ENCODE results near the gene ACY1. TPM values are rescaled to one million over a fixed set of nuclear protein-coding genes. Genes with fewer than 3 reads are reported as not detected.

The ACY1 gene
- total and polyA plus RNA-seq, 2 of the 13 experiments (the other 11 are each of a cell fraction or from before 2014, with no cell fraction given), result 113 to 162 TPM

DNA sequence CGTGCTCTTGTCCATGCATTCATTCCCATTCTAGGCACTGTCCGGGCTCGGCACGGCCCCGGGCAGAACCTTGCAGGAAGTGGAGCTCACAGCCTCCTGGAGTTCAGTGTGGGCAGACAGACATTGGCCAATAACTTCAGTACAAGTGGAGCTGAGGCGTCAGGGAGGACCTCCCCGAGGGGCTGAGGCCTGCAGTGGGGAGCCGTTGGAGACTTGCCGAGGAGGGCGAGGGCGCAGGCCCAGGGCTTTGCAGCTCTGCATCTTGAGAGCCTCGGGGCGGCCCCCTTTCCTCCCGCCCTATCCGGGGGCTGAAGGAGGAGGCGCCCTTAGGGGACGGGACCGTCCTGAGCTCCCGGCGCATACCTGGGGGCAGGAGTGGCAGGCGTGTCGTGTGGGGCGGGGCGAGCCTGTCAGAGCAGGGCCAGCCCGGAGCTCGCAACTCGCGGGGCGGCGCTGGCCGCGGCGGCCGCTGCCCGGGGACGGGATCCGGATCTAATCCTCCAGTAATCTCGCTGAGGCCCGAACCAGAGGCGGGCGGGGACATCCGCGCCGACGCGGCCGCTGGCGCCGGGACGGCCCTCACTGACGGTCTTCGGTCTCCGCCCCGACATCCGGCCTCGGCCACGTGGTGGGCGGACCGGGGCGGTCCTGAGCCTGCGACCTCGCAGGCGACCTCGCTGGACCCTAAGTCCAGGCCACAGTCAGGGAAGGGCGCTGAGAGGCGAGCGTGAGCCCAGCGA, at the start of gene ACY1 (continued):
- TF ChIP-seq, protein P1, sequence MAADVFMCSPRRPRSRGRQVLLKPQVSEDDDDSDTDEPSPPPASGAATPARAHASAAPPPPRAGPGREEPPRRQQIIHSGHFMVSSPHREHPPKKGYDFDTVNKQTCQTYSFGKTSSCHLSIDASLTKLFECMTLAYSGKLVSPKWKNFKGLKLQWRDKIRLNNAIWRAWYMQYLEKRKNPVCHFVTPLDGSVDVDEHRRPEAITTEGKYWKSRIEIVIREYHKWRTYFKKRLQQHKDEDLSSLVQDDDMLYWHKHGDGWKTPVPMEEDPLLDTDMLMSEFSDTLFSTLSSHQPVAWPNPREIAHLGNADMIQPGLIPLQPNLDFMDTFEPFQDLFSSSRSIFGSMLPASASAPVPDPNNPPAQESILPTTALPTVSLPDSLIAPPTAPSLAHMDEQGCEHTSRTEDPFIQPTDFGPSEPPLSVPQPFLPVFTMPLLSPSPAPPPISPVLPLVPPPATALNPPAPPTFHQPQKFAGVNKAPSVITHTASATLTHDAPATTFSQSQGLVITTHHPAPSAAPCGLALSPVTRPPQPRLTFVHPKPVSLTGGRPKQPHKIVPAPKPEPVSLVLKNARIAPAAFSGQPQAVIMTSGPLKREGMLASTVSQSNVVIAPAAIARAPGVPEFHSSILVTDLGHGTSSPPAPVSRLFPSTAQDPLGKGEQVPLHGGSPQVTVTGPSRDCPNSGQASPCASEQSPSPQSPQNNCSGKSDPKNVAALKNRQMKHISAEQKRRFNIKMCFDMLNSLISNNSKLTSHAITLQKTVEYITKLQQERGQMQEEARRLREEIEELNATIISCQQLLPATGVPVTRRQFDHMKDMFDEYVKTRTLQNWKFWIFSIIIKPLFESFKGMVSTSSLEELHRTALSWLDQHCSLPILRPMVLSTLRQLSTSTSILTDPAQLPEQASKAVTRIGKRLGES (CRISPR knock-in tag; IDR thresholded peaks at IDR 0.05; ENCODE audit: borderline replicate concordance), result no peak
- TF ChIP-seq HMG20A (CRISPR knock-in tag; IDR thresholded peaks at IDR 0.05; ENCODE audit: borderline replicate concordance) (peak; percentile 58; the same call in 1 of the 2 replicates), BCL6 (CRISPR knock-in tag; IDR thresholded peaks at IDR 0.05) (peak; percentile 57), ETV5 (CRISPR knock-in tag; IDR thresholded peaks at IDR 0.05; ENCODE audit: borderline replicate concordance) (peak; percentile 99), MTF1 (CRISPR knock-in tag; IDR thresholded peaks at IDR 0.05) (no peak), ISL2 (CRISPR knock-in tag; IDR thresholded peaks at IDR 0.05) (peak; percentile 72), TOE1 (CRISPR knock-in tag; IDR thresholded peaks at IDR 0.05) (peak; percentile 68; the same call in 1 of the 2 replicates), CBX1 (IDR thresholded peaks at IDR 0.05; ENCODE audit: low read depth) (no peak), ETV6 (CRISPR knock-in tag; conservative IDR thresholded peaks at IDR 0.05) (0 out of 2 replicates have a peak, but pooled peaks have one; percentile 43), TMF1 (CRISPR knock-in tag; IDR thresholded peaks at IDR 0.05; ENCODE audit: low read depth) (peak; percentile 54), ZNF552 (CRISPR knock-in tag; IDR thresholded peaks at IDR 0.05; ENCODE audit: borderline replicate concordance) (0 out of 2 replicates have a peak, but pooled peaks have one; percentile 32), ZNF577 (CRISPR knock-in tag; IDR thresholded peaks at IDR 0.05; ENCODE audit: borderline replicate concordance, low read depth) (no peak), ZNF746 (CRISPR knock-in tag; IDR thresholded peaks at IDR 0.05) (no peak; the same call in 1 of the 2 replicates), ZNF607 (CRISPR knock-in tag; IDR thresholded peaks at IDR 0.05; ENCODE audit: borderline replicate concordance) (peak; percentile 98), RELA (CRISPR knock-in tag; IDR thresholded peaks at IDR 0.05) (peak; percentile 15; the same call in 1 of the 2 replicates), SMAD1 (CRISPR knock-in tag; IDR thresholded peaks at IDR 0.05; ENCODE audit: borderline replicate concordance, low read depth) (peak; percentile 91), GLI4 (CRISPR knock-in tag; IDR thresholded peaks at IDR 0.05; ENCODE audit: borderline replicate concordance) (peak; percentile 59; the same call in 1 of the 2 replicates)
- TF ChIP-seq, protein P2, sequence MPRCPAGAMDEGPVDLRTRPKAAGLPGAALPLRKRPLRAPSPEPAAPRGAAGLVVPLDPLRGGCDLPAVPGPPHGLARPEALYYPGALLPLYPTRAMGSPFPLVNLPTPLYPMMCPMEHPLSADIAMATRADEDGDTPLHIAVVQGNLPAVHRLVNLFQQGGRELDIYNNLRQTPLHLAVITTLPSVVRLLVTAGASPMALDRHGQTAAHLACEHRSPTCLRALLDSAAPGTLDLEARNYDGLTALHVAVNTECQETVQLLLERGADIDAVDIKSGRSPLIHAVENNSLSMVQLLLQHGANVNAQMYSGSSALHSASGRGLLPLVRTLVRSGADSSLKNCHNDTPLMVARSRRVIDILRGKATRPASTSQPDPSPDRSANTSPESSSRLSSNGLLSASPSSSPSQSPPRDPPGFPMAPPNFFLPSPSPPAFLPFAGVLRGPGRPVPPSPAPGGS (CRISPR knock-in tag; IDR thresholded peaks at IDR 0.05), result peak; percentile 60; the same call in 1 of the 2 replicates
- TF ChIP-seq, protein P3, sequence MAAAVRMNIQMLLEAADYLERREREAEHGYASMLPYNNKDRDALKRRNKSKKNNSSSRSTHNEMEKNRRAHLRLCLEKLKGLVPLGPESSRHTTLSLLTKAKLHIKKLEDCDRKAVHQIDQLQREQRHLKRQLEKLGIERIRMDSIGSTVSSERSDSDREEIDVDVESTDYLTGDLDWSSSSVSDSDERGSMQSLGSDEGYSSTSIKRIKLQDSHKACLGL (CRISPR knock-in tag; IDR thresholded peaks at IDR 0.05), result no peak
- TF ChIP-seq, protein P4, sequence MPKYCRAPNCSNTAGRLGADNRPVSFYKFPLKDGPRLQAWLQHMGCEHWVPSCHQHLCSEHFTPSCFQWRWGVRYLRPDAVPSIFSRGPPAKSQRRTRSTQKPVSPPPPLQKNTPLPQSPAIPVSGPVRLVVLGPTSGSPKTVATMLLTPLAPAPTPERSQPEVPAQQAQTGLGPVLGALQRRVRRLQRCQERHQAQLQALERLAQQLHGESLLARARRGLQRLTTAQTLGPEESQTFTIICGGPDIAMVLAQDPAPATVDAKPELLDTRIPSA (CRISPR knock-in tag; IDR thresholded peaks at IDR 0.05; ENCODE audit: borderline replicate concordance), result no peak
- TF ChIP-seq, protein P5, sequence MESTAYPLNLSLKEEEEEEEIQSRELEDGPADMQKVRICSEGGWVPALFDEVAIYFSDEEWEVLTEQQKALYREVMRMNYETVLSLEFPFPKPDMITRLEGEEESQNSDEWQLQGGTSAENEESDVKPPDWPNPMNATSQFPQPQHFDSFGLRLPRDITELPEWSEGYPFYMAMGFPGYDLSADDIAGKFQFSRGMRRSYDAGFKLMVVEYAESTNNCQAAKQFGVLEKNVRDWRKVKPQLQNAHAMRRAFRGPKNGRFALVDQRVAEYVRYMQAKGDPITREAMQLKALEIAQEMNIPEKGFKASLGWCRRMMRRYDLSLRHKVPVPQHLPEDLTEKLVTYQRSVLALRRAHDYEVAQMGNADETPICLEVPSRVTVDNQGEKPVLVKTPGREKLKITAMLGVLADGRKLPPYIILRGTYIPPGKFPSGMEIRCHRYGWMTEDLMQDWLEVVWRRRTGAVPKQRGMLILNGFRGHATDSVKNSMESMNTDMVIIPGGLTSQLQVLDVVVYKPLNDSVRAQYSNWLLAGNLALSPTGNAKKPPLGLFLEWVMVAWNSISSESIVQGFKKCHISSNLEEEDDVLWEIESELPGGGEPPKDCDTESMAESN (CRISPR knock-in tag; conservative IDR thresholded peaks at IDR 0.05), result peak; percentile 73
- TF ChIP-seq, protein P6, sequence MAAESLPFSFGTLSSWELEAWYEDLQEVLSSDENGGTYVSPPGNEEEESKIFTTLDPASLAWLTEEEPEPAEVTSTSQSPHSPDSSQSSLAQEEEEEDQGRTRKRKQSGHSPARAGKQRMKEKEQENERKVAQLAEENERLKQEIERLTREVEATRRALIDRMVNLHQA (CRISPR knock-in tag; IDR thresholded peaks at IDR 0.05), result no peak

All from HepG2 (cell line).